ENCODE measurements around the gene ADH1B.
"Not testable (repeated sequence)": the region's sequence is repeated elsewhere in the genome, so short reads cannot be mapped to it uniquely, and the experiment has no call there.

ADH1B gene

DNA sequence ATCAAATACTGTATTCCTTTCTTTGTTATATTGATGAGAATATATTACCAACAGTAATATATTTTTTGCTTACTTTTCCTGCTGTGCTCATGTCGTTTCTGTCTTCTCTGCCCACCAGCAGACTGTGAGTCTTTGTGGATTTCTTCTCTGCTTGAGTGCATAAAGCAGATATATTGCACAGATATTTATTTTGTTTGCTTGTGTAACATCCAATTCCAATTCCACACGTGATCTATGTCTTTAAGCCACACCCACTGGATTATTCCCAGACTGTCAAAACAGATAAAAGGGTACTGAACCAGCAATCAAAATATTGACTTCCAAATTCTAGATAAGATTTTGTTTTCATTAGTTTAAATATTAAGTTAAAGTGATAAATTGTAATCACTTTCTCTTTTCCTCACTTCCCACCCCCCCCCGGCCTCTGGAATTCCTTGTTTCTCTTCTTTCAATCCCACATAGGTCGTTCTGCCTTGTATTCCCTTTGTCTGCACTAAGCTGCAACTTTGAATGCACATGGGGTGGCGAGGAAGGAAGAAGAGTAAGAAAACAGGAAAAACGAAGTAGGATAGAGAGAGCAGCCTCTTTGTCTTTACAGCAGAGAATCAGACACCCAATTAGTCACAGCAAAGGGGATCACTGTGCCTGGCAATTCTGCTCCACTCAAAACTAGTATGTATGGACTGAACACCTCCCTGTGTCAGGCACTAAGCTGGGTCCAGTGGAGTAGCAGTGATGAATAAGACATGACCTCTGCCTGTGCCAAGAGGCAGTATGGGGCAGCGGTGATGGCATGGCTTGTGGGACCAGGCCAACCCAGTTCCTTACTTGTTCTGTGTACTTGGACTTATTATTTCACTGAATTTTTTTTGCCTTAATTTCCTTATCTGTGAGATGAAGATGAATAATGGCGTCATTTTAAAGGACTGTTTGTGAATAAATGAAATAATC is at the start of gene ADH1B:
Gene ADH1B (minus strand): TSS at position 161 of the 951 bp plus-strand sequence. CDS start 70 bp downstream, at position 91.
- DNase-seq (ENCODE audit: low read depth in 2 of 2) = no peak

DNA sequence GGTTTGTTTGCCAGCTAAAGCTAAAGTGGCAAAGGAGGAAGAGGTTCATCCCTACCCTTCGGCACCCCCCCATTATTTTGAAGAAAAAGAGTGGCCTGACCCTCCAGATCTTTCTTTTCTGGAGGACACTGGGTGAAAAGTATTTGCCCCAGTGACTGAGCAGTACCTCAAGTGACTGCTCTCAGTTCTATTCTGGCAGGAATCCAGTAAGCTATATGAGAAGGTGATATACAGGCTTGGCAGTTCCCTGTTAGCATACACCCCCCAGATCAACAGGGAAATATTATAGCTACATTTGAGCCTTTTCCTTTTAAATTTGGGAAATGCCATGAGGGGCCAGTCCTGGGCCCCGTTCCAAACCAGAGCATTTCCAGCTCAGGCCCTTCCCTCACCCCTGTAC is 46.6 kb upstream of the ADH1B start:
- not testable (repeated sequence) for DNase-seq (ENCODE audit: low read depth in 2 of 2)

DNA sequence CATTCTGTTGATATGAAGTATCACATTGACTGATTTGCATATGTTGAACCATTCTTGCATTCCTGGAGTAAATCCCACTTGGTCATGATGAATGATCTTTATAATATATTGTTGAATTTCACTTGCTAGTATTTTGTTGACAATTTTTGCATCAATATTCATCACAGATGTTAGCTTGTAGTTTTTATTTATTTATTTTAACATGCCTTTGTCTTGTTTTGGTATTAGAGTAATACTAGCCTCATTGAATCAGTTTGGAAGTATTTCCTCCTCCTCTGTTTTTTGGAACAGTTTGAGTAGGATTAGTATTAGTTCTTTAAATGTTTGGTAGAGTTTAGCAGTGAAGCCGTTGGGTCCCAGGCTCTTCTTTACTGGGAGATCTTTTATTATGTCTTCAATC is 45.3 kb upstream of the ADH1B start:
- no peak for DNase-seq (ENCODE audit: low read depth in 2 of 2)

GRCh38 chr4:99362768-99363167 is 41.6 kb upstream of the ADH1B start:
- no peak for DNase-seq (ENCODE audit: low read depth in 2 of 2)

DNA sequence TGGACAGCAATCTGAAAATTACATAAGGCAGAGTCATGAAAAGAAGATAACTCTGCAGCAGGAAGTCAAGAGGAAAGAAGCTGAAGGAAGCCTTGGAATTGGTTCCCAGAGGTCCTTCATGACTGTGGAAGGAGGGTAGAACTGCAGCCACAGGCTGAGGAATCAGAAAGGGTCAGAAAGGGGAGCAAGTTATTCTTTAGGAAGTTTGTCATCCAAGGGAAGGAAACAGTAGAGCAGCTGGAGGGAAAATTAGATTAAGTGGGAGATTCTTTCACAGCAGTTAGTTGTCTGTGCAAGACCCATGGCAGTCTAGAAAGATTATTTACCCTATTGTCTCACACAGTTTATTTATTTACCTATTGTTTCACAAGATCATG is 40.7 kb upstream of the ADH1B start:
- DNase-seq (ENCODE audit: low read depth in 2 of 2) = no peak

- DNase-seq (ENCODE audit: low read depth in 2 of 2) = no peak
These were observed 40.2 kb upstream of the ADH1B start for GRCh38 chr4:99361268-99361898.

DNA sequence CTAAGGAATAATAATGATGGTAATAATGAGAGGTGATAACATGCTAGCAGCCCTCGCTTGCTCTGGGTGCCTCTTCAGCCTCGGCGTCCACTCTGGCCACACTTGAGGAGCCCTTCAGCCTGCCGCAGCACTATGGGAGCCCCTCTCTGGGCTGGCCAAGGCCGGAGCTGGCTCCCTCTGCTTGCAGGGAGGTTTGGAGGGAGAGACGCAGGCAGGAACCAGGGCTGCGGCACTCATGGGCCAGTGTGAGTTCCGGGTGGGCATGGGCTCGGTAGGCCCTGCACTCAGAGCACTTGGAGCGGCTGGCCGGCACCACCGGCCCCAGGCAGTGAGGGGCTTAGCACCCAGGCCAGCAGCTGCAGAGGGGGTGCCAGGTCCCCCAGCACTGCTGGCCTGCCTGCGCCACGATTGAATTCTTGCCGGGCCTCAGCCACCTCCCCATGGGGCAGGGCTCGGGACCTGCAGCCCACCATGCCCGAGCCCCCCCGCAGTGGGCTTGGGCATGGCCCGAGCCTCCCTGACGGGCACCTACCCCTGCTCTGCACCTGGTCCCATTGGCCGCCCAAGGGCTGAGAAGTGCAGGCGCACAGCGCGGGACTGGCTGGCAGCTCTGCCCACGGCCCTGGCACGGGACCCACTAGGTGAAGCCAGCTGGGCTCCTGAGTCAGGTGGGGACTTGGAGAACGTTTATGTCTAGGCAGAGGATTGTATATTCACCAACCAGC is 38.4 kb upstream of the ADH1B start:
- no peak for DNase-seq (ENCODE audit: low read depth in 2 of 2)

DNA sequence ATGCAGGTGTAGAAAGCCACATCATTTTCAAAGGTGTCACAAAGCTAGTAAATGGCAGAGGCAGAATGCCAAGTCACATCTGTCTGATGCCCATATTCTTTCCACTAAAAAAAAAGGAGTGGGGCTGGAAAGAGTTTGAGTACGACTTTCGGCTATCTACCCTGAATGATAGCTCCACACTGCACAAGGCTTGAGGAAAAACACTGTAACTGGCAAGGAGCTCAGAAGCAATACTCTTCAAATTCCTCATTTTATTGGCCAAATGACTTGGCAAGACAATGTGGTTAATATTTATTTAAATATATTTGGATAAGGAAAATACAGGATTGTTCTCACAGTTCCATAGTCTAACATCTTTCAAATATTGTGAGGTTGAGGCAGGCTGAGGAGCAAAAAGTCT is 36.7 kb upstream of the ADH1B start:
- DNase-seq (ENCODE audit: low read depth in 2 of 2) = no peak

DNA sequence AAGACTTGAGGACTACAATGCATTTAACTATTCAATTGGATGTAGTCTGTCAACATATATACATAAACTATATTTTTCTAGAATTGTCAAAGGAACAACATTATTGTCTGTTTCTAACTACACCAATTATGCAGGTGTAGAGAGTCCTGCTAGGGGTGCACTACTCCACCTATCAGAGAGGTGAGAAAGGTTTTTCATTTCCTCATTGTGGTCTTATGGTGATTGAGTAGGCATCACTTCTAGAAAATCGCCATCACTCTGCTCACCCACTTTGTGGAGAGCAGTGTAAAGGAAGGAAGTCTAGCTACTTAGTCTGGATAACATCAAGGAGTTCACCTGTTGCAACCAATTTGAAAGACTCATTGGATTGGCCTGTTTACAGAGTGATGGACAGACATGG is 35.8 kb upstream of the ADH1B start:
- DNase-seq (ENCODE audit: low read depth in 2 of 2) = no peak

- DNase-seq (ENCODE audit: low read depth in 2 of 2) = not testable (repeated sequence)
These were observed 34.9 kb upstream of the ADH1B start for GRCh38 chr4:99356149-99356548.

DNA sequence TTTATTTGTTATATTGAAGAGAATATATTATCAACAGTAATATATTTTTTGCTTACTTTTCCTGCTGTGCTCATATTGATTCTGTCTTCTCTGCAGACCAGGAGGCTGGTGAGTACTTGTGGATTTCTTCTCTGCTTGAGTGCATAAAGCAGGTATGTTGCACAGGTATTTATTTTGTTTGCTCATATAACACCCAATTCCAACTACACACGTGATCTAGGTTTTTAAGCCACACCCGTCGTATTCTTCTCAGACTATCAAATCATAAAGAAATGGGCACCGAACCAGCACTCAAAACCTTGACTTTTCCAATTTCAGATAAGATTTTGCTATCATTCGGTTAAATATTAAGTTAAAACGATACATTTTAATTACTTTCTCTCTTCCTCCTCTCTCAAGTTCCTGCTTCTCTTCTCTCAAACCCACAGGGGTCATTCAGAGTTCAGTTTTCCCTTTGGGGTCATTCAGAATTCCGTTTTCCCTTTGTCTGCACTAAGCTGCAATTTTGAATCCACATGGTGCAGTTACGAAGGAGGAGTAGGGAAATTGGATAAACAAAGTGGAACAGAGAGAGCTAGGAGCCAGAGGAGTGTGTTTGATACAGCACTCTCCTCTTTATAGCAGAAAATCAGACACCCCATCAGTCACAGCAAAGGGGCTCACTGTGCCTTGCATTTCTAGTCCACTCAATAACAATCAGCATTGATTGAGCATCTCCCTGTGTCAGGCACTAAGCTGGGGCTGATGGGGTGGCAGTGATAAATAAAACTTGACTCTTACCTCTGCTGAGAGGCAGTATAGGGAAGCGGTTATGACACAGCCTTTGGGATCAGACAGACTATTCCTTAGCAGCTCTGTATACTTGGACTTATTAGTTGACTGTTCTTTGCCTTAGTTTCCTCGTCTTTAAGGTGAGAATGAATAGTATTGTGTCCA is 31.7 kb upstream of the ADH1B start, which contains the start of gene ADH1C:
Gene ADH1C (minus strand): TSS at position 145 of the 936 bp plus-strand sequence. CDS start 71 bp downstream, at position 74.
- no peak for DNase-seq (ENCODE audit: low read depth in 2 of 2)

- no peak for DNase-seq (ENCODE audit: low read depth in 2 of 2)
These were observed 30.3 kb upstream of the ADH1B start for GRCh38 chr4:99351487-99351886.

GRCh38 chr4:99349338-99349737 is 28.1 kb upstream of the ADH1B start:
- no peak for DNase-seq (ENCODE audit: low read depth in 2 of 2)

DNA sequence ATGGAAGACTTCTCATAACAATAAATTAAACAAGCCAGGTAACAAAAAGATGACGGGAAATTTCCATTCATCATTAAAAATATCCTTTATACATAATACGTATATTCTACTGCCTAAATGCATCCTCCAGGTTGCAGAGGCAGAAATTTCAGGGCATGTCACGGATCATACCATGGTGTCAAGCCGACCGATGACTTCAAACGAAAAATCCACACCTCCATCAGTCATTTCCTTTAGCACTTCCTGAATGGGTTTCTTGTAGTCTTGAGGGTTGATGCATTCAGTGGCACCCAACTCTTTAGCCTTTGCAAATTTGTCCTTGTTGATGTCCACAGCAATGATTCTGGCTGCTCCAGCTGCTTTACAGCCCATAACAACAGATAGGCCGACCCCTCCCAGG is 21.4 kb upstream of the ADH1B start:
- not testable (repeated sequence) for DNase-seq (ENCODE audit: low read depth in 2 of 2)

- DNase-seq (ENCODE audit: low read depth in 2 of 2) = no peak
These were observed 20.2 kb upstream of the ADH1B start for GRCh38 chr4:99341426-99341825.

DNA sequence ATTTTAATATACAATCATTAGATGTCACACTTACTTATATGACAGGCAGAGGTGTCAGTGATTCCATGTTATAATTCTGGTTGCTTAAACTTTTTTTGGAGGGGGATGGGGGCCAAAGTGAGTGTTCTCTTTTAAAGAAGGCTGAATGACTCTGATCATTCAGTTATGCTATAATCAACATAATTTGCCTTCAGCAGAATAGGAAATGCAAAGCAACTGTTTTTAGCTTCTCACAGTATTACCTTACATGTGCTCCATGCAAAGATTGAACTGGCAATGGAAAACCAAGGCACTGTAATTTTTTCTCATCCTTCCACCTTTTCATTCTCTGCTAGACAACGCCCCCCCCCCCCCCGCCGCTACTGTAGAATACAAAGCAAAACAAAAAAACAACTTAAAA is 18.0 kb upstream of the ADH1B start:
- DNase-seq (ENCODE audit: low read depth in 2 of 2) = no peak

- DNase-seq (ENCODE audit: low read depth in 2 of 2) = no peak
These were observed 15.4 kb upstream of the ADH1B start for GRCh38 chr4:99336553-99336952.

DNA sequence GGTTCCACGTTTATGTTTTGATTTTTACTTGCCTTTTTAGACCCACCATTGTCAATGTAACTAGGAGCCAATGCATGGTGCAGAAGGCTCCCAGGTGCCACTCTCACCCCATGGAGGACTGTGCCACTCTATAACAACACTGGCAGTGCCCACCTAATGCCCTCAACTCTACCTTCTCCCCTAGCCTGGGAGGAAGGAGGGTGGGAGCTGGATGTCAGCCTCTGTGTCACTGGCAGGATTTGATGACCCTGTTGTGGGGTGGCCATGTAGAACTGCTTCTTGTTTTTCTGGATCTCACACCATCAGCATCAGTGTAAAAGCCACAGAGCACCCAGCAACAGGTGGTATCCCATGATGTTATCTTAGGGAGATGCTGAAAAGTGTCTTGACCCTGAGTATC is 13.7 kb upstream of the ADH1B start:
- no peak for DNase-seq (ENCODE audit: low read depth in 2 of 2)

DNA sequence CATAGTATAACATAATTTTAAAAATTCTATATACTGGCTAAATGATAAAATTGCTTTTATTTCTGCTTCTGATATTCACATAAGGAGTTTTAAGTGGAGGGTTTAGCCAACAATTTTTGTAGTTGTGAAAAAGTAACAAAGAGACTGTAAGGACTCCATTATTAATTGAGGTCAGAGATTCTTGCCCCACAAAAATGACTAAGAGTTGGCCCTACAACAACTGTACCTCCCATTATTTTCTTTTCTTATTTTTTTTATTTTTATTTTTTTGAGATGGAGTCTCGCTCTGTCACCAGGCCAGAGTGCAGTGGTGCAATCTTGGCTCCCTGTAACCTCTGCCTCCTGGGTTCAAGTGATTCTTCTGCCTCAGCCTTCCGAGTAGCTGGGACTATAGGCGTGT is 9.4 kb upstream of the ADH1B start:
- DNase-seq (ENCODE audit: low read depth in 2 of 2) = no peak

DNA sequence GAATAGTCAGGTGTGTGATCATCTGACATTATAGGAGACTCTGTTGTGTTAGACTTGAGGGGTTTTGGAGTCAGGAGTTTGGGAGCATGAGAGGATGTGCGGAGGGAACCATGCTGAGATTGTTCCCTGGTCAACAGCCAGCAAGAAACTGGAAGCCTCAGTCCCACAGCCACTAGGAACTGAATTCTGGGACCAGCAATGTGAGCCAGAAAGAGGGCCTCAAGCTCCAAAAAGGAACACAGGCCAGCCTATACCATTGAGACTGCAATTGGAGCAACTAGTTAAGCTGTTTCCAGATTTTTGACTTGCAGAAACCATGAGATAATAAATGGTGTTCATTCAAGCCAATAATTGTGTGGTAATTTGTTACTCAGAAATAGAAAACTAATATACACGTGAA is 8.7 kb upstream of the ADH1B start:
- DNase-seq (ENCODE audit: low read depth in 2 of 2) = no peak

- DNase-seq (ENCODE audit: low read depth in 2 of 2) = peak; percentile 23 to 39
These were observed 3.8 kb upstream of the ADH1B start for GRCh38 chr4:99324979-99325378.

Measured in fibroblast of skin of left biceps (primary cell).